ENCODE data around the gene DNAJA3. TPM values are rescaled to one million over a fixed set of nuclear protein-coding genes. Genes with fewer than 3 reads are reported as not detected.

DNAJA3 gene
- total RNA-seq, 2 experiments from 2014 or later: 17.2 to 18.8 TPM

DNA sequence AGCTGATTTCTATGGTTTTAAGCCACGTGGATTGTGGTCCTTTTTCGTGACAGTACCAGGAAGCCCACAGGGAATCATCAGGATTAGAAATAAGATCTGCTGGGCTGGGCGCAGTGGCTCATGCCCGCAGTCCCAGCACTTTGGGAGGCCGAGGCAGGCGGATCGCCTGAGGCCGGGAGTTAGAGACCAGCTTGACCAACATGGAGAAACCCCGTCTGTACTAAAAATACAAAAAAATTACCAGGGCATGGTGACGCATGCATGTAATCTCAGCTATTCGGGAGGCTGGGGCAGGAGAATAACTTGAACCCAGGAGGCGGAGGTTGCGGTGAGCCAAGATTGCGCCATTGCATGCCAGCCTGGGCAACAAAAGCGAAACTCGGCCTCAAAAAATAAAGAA is 42.2 kb downstream of the DNAJA3 start:
- H3K9me3 ChIP-seq (ENCODE audit: control insufficient read depth in 1 of 2, insufficient read depth in 1 of 2, low read length in 2 of 2): no peaks in the 10 kb centered on the region
- H3K27ac Mint-ChIP-seq: no peak overlapping the region
- ATAC-seq (ENCODE audit: poor library complexity) (no peak), DNase-seq (no peak)
- peaks cover 24% of the 10 kb centered on the region for H3K4me1 ChIP-seq (ENCODE audit: insufficient read depth, low read length)
- no peak overlapping the region for H3K4me3 ChIP-seq (ENCODE audit: low read length)
- CTCF ChIA-PET: interaction anchor here (1.3 kb wide), 1 partner anchor 8 kb away, joined by 4 read pairs; the partner anchor contains the start of gene HMOX2
- no peaks in the 10 kb centered on the region for H3K9me3 Mint-ChIP-seq
- intact Hi-C loops (cut with DNase I, micrococcal nuclease): no loop called here
- peaks cover 45% of the 10 kb centered on the region for H3K36me3 ChIP-seq (ENCODE audit: insufficient read depth, low read length)
- peaks cover 36% of the 10 kb centered on the region for H3K36me3 Mint-ChIP-seq (ENCODE audit: low read depth)
- H3K27me3 Mint-ChIP-seq: no peaks in the 10 kb centered on the region
- H3K27me3 ChIP-seq (ENCODE audit: control insufficient read depth in 1 of 2, insufficient read depth in 2 of 2, low read length in 2 of 2): no peaks in the 10 kb centered on the region
- POLR2A ChIA-PET: interaction anchor here (1.0 kb wide), 1 partner anchor 17 kb away, joined by 3 read pairs; no protein-coding TSS in a partner anchor
- H3K4me1 Mint-ChIP-seq (ENCODE audit: low read depth): peaks cover 23% of the 10 kb centered on the region
- no peak overlapping the region for H3K27ac ChIP-seq (ENCODE audit: low read depth in 1 of 2, low read length in 2 of 2)
- H3K4me3 Mint-ChIP-seq: no peak overlapping the region
- TF ChIP-seq, protein P1, sequence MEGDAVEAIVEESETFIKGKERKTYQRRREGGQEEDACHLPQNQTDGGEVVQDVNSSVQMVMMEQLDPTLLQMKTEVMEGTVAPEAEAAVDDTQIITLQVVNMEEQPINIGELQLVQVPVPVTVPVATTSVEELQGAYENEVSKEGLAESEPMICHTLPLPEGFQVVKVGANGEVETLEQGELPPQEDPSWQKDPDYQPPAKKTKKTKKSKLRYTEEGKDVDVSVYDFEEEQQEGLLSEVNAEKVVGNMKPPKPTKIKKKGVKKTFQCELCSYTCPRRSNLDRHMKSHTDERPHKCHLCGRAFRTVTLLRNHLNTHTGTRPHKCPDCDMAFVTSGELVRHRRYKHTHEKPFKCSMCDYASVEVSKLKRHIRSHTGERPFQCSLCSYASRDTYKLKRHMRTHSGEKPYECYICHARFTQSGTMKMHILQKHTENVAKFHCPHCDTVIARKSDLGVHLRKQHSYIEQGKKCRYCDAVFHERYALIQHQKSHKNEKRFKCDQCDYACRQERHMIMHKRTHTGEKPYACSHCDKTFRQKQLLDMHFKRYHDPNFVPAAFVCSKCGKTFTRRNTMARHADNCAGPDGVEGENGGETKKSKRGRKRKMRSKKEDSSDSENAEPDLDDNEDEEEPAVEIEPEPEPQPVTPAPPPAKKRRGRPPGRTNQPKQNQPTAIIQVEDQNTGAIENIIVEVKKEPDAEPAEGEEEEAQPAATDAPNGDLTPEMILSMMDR (IDR thresholded peaks at IDR 0.05): no peak

DNA sequence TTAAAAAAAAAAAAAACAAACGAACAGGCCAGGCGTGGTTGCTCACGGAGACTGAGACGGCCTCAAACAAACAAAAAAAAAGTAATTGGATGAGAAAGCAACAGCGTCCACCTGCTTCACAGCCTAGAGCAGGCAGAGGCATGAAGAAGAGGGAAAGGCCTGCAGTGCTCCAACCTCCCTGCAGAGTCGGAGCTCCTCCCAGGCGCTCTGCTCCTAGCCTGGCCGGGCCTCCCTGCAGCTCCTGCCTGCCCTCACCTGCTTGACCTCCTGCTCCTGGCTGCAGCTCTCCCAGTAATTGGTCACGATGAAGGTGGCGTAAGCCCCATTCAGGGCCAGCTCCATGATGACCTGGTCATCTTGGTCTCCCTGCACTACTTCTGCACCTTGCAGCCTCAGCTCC is 43.3 kb downstream of the DNAJA3 start:
- DNase-seq (no peak), ATAC-seq (ENCODE audit: poor library complexity) (no peak)
- H3K36me3 Mint-ChIP-seq (ENCODE audit: low read depth): peaks cover 27% of the 10 kb centered on the region
- peaks cover 30% of the 10 kb centered on the region for H3K4me1 Mint-ChIP-seq (ENCODE audit: low read depth)
- no peaks in the 10 kb centered on the region for H3K9me3 ChIP-seq (ENCODE audit: control insufficient read depth in 1 of 2, insufficient read depth in 1 of 2, low read length in 2 of 2)
- H3K4me3 Mint-ChIP-seq: no peak overlapping the region
- POLR2A ChIA-PET: no interaction called here
- peaks cover 35% of the 10 kb centered on the region for H3K36me3 ChIP-seq (ENCODE audit: insufficient read depth, low read length)
- peak overlapping the region; percentile 52 for H3K27ac Mint-ChIP-seq
- no peak overlapping the region for H3K27ac ChIP-seq (ENCODE audit: low read depth in 1 of 2, low read length in 2 of 2)
- peaks cover 30% of the 10 kb centered on the region for H3K4me1 ChIP-seq (ENCODE audit: insufficient read depth, low read length)
- intact Hi-C loops (cut with DNase I, micrococcal nuclease): no loop called here
- H3K9me3 Mint-ChIP-seq: no peaks in the 10 kb centered on the region
- H3K27me3 ChIP-seq (ENCODE audit: control insufficient read depth in 1 of 2, insufficient read depth in 2 of 2, low read length in 2 of 2): no peaks in the 10 kb centered on the region
- no peak overlapping the region for H3K4me3 ChIP-seq (ENCODE audit: low read length)
- H3K27me3 Mint-ChIP-seq: no peaks in the 10 kb centered on the region
- CTCF ChIA-PET: no interaction called here
- TF ChIP-seq, protein P1 (IDR thresholded peaks at IDR 0.05): no peak

DNA sequence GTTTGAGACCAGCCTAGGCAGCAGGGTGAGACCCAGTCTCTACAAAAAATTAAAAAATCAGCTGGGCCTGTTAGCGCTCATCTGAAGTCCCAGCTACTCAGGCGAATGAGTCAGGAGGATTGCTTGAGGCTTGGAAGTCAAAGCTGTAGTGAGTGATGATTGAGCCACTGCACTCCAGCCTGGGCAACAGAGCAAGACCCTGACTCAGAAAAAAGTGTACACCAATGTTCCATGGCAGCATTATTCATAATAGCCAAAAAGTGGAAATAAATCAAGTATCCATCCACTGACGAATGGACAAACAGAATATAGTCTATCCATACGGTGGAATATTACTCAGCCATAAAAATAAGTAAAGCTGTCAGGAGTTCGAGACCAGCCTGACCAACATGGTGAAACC is 46.2 kb downstream of the DNAJA3 start:
- ATAC-seq (ENCODE audit: poor library complexity) (no peak), DNase-seq (no peak)
- Mint-ChIP-seq H3K27me3 (no peaks in the 10 kb centered on the region), H3K4me1 (ENCODE audit: low read depth) (peaks cover 26% of the 10 kb centered on the region), H3K27ac (no peak overlapping the region), H3K36me3 (ENCODE audit: low read depth) (peaks cover 9% of the 10 kb centered on the region), H3K9me3 (no peaks in the 10 kb centered on the region), H3K4me3 (peak overlapping the region; percentile 25)
- Histone ChIP-seq H3K4me3 (ENCODE audit: low read length) (no peak overlapping the region), H3K9me3 (ENCODE audit: control insufficient read depth in 1 of 2, insufficient read depth in 1 of 2, low read length in 2 of 2) (no peaks in the 10 kb centered on the region), H3K4me1 (ENCODE audit: insufficient read depth, low read length) (peaks cover 33% of the 10 kb centered on the region), H3K27ac (ENCODE audit: low read depth in 1 of 2, low read length in 2 of 2) (no peak overlapping the region), H3K27me3 (ENCODE audit: control insufficient read depth in 1 of 2, insufficient read depth in 2 of 2, low read length in 2 of 2) (no peaks in the 10 kb centered on the region), H3K36me3 (ENCODE audit: insufficient read depth, low read length) (peaks cover 16% of the 10 kb centered on the region)
- POLR2A ChIA-PET: interaction anchor here (3.1 kb wide), 1 partner anchor 34 kb away, joined by 21 read pairs; no protein-coding TSS in a partner anchor
- CTCF ChIA-PET: interaction anchor here (1.1 to 1.3 kb wide), 2 partner anchors 13 to 76 kb away, joined by 3 read pairs; no protein-coding TSS in a partner anchor
- intact Hi-C loops (cut with DNase I, micrococcal nuclease): no loop called here
- TF ChIP-seq, protein P1 (IDR thresholded peaks at IDR 0.05): no peak

All from CD4-positive, alpha-beta T cell (primary cell).